ENCODE data around the gene RELB. TPM values are rescaled to one million over a fixed set of nuclear protein-coding genes. Genes with fewer than 3 reads are reported as not detected.

RELB gene
- total RNA-seq, 1 experiment from 2014 or later: 15.2 TPM

DNA sequence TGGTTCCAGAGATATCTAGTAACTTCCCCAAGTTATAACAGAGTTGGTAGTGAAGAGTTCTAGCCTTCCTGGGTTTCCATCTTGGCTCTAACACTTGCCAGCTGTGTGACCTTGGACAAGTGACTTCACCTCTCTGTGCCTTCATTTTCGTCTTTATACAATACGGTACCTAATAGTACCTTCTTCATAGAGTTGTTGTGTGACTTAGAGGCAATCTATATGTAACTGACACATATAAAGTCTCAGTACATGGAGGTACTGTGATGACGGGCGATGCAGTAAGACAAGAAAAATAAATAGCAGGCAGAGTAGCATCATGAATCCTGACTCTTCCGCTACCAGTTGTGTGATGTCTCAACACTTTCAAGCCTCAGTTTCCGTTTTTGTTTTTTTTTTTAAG is 29.6 kb downstream of the RELB start:
- Histone ChIP-seq H3F3A (ENCODE audit: low read length, unreplicated experiment) (no peaks in the 10 kb centered on the region), H3K4me3 (ENCODE audit: low read length) (no peak overlapping the region), H4K20me1 (ENCODE audit: low read length) (no peaks in the 10 kb centered on the region), H3K9me3 (ENCODE audit: low read length) (no peaks in the 10 kb centered on the region), H3K36me3 (ENCODE audit: low read depth, low read length) (no peaks in the 10 kb centered on the region), H3K4me2 (ENCODE audit: low read length) (no peak overlapping the region), H3K9me2 (replicated peaks; ENCODE audit: low read length) (no peaks in the 10 kb centered on the region), H3K79me2 (ENCODE audit: low read length) (no peaks in the 10 kb centered on the region), H3K4me1 (ENCODE audit: insufficient read depth, low read length) (no peaks in the 10 kb centered on the region), H2AFZ (ENCODE audit: low read length) (no peak overlapping the region), H3K27ac (ENCODE audit: low read length) (no peak overlapping the region), H3K9ac (ENCODE audit: low read length) (no peak overlapping the region), H3K27me3 (ENCODE audit: low read length) (no peaks in the 10 kb centered on the region)
- ATAC-seq (no peak), DNase-seq (no peak)
- CTCF ChIA-PET: no interaction called here
- TF ChIP-seq, protein P1, sequence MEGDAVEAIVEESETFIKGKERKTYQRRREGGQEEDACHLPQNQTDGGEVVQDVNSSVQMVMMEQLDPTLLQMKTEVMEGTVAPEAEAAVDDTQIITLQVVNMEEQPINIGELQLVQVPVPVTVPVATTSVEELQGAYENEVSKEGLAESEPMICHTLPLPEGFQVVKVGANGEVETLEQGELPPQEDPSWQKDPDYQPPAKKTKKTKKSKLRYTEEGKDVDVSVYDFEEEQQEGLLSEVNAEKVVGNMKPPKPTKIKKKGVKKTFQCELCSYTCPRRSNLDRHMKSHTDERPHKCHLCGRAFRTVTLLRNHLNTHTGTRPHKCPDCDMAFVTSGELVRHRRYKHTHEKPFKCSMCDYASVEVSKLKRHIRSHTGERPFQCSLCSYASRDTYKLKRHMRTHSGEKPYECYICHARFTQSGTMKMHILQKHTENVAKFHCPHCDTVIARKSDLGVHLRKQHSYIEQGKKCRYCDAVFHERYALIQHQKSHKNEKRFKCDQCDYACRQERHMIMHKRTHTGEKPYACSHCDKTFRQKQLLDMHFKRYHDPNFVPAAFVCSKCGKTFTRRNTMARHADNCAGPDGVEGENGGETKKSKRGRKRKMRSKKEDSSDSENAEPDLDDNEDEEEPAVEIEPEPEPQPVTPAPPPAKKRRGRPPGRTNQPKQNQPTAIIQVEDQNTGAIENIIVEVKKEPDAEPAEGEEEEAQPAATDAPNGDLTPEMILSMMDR (conservative IDR thresholded peaks at IDR 0.05; ENCODE audit: low read depth, low read length): no peak
- TF ChIP-seq EZH2 (IDR thresholded peaks at IDR 0.05; ENCODE audit: low read length, unreplicated experiment) (no peak), EZH2phosphoT487 (IDR thresholded peaks at IDR 0.05; ENCODE audit: borderline replicate concordance, low read length) (no peak)
- POLR2A ChIA-PET (ENCODE audit: unreplicated experiment): no interaction called here
- intact Hi-C loops (cut with micrococcal nuclease): no loop called here
- no TSS peak for BruUV-seq (replicated peaks)

DNA sequence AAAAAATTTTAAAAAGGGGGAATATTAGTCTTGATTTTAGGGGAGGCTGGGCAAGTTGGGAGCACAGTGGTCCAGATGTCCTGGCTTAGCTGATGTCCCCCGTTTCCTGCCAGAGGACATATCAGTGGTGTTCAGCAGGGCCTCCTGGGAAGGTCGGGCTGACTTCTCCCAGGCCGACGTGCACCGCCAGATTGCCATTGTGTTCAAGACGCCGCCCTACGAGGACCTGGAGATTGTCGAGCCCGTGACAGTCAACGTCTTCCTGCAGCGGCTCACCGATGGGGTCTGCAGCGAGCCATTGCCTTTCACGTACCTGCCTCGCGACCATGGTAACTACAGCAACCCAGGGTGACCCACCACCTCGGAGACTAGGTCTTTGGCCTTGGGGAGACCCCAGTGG is 31.2 kb downstream of the RELB start:
- H3K4me1 ChIP-seq (ENCODE audit: insufficient read depth, low read length): no peaks in the 10 kb centered on the region
- H3K79me2 ChIP-seq (ENCODE audit: low read length): no peaks in the 10 kb centered on the region
- DNase-seq (no peak), ATAC-seq (no peak)
- TF ChIP-seq EZH2 (IDR thresholded peaks at IDR 0.05; ENCODE audit: low read length, unreplicated experiment) (no peak), EZH2phosphoT487 (IDR thresholded peaks at IDR 0.05; ENCODE audit: borderline replicate concordance, low read length) (no peak)
- TF ChIP-seq, protein P1 (conservative IDR thresholded peaks at IDR 0.05; ENCODE audit: low read depth, low read length): no peak
- CTCF ChIA-PET: no interaction called here
- POLR2A ChIA-PET (ENCODE audit: unreplicated experiment): no interaction called here
- H3K27ac ChIP-seq (ENCODE audit: low read length): no peak overlapping the region
- H3K4me3 ChIP-seq (ENCODE audit: low read length): no peak overlapping the region
- H3K9ac ChIP-seq (ENCODE audit: low read length): no peak overlapping the region
- BruUV-seq (replicated peaks): no TSS peak
- H3F3A ChIP-seq (ENCODE audit: low read length, unreplicated experiment): no peaks in the 10 kb centered on the region
- H3K36me3 ChIP-seq (ENCODE audit: low read depth, low read length): no peaks in the 10 kb centered on the region
- H3K4me2 ChIP-seq (ENCODE audit: low read length): no peak overlapping the region
- H2AFZ ChIP-seq (ENCODE audit: low read length): no peak overlapping the region
- intact Hi-C loops (cut with micrococcal nuclease): no loop called here
- H3K9me2 ChIP-seq (replicated peaks; ENCODE audit: low read length): no peaks in the 10 kb centered on the region
- H3K9me3 ChIP-seq (ENCODE audit: low read length): no peaks in the 10 kb centered on the region
- H3K27me3 ChIP-seq (ENCODE audit: low read length): no peaks in the 10 kb centered on the region
- H4K20me1 ChIP-seq (ENCODE audit: low read length): no peaks in the 10 kb centered on the region

DNA sequence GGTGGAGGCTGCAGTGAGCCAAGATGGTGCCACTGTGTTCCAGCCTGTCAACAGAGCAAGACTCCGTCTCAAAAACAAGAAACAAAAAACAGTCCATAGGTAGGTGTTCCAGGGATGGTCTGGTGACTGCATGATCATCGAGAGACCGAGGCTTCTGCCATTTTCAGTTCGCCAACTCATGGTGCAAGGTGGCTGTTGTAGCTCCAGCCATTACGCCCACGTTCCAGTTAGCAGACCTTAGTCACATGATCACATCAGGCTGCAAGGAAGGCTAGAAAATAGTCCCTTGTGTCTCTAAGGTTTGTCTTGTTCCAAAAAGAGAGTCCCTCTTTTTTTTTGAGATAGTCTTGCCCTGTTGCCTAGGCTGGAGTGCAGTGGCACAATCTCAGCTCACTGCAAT is 34.5 kb downstream of the RELB start:
- H3K4me3 ChIP-seq (ENCODE audit: low read length): no peak overlapping the region
- H3K9me3 ChIP-seq (ENCODE audit: low read length): no peaks in the 10 kb centered on the region
- TF ChIP-seq EZH2phosphoT487 (IDR thresholded peaks at IDR 0.05; ENCODE audit: borderline replicate concordance, low read length): no peak
- TF ChIP-seq, protein P1 (conservative IDR thresholded peaks at IDR 0.05; ENCODE audit: low read depth, low read length): no peak
- TF ChIP-seq EZH2 (IDR thresholded peaks at IDR 0.05; ENCODE audit: low read length, unreplicated experiment): no peak
- peaks cover 13% of the 10 kb centered on the region for H4K20me1 ChIP-seq (ENCODE audit: low read length)
- ATAC-seq: no peak
- no peak for DNase-seq
- peaks cover 18% of the 10 kb centered on the region for H3K79me2 ChIP-seq (ENCODE audit: low read length)
- H3K27ac ChIP-seq (ENCODE audit: low read length): no peak overlapping the region
- no TSS peak for BruUV-seq (replicated peaks)
- intact Hi-C loops (cut with micrococcal nuclease): no loop called here
- H3F3A ChIP-seq (ENCODE audit: low read length, unreplicated experiment): no peaks in the 10 kb centered on the region
- peaks cover 9% of the 10 kb centered on the region for H3K4me1 ChIP-seq (ENCODE audit: insufficient read depth, low read length)
- H3K27me3 ChIP-seq (ENCODE audit: low read length): no peaks in the 10 kb centered on the region
- H2AFZ ChIP-seq (ENCODE audit: low read length): no peak overlapping the region
- H3K9me2 ChIP-seq (replicated peaks; ENCODE audit: low read length): no peaks in the 10 kb centered on the region
- POLR2A ChIA-PET (ENCODE audit: unreplicated experiment): no interaction called here
- CTCF ChIA-PET: no interaction called here
- no peak overlapping the region for H3K9ac ChIP-seq (ENCODE audit: low read length)
- no peaks in the 10 kb centered on the region for H3K36me3 ChIP-seq (ENCODE audit: low read depth, low read length)
- H3K4me2 ChIP-seq (ENCODE audit: low read length): no peak overlapping the region
